ENCODE data around the gene FAM200B.
A peak's percentile ranks its signal among the peaks of the same experiment; 100 is the strongest.
"Not testable (repeated sequence)": the region's sequence is repeated elsewhere in the genome, so short reads cannot be mapped to it uniquely, and the experiment has no call there.

Gene FAM200B

DNA sequence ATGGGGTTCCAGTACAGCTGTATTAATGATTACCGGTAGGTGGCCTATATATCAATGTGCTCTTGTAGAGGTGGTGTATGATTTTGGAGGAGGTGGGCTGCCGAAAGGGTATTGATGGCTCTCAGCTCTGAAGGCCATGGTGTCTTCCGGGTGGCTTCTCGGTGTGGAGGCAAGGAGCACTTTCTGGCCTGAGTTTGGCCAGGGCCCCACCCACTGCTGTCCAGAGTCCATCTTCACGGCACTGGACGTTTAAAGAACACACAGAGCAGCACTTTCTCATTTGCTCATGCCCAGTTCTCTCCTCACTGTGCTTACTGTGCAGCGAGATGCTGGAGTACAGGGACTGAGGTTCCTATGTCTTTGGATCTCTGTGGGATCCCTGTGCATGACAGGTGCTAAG lies 37.3 kb downstream of the FAM200B start:
- in situ Hi-C loops (cut with MboI; ENCODE audit: low pct_unique_long_range_greater_than_20kb, low sequenced_read_pairs): no loop called here
- no peak for DNase-seq

DNA sequence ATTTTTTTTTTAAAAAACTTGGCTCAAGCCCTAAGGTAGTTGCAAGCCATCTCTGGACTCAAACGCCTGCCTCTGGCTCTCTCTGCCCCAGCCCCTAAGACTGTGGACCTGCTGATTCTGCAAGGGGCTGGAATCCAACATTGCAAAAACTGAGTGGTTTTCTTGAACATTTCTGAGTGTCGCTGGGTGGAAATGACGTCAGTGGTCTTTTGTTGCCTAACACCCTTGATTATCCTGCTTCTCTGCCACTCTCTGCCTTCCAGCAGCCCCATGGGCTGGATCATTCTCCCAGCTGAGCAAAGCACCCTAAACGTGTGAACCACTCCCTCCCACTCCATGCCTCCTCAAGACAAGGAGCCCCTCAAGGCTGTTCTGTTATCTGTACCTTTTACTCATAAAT lies 37.9 kb downstream of the FAM200B start:
- in situ Hi-C loops (cut with MboI; ENCODE audit: low pct_unique_long_range_greater_than_20kb, low sequenced_read_pairs): no loop called here
- DNase-seq: no peak

DNA sequence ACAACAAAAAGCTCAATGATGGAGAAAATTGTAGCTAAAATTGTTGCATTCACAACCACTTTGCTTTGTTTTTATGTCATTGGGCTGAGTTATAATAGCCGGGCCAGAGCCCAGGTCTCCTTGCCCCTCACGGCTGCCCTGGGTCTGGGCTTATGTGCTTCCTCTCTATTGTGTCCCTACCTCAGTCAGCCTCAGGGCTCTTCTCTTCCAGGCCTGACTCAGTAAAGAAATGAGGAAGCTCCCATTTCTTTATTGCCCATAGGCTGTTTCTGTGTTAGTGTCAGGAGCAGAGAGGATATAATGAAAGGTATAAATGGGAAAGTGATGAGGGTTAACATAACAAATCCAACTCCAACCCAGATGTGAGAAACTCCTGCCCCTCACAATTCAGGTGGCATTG lies 39.2 kb downstream of the FAM200B start:
- in situ Hi-C loops (cut with MboI; ENCODE audit: low pct_unique_long_range_greater_than_20kb, low sequenced_read_pairs): no loop called here
- DNase-seq: no peak

DNA sequence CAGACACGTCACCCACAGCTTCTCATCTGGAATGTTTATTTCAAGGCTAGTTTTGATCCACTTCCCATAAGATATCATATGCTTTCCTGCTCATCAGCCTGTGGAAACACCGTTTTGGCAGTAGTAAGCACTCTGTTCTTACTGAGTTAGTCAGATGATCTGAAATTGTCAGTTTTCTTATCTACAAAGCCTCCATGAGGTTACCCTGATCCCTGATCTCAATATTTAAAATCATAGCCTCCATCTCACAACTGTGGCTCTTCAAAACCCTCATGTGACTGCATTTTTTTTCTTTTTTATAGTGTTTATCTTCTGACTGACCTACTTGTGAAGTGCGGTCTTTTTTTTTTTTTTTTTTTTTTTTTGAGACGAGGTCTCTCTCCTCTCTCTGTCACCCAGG lies 44.0 kb downstream of the FAM200B start:
- no peak for DNase-seq
- in situ Hi-C loops (cut with MboI; ENCODE audit: low pct_unique_long_range_greater_than_20kb, low sequenced_read_pairs): no loop called here

DNA sequence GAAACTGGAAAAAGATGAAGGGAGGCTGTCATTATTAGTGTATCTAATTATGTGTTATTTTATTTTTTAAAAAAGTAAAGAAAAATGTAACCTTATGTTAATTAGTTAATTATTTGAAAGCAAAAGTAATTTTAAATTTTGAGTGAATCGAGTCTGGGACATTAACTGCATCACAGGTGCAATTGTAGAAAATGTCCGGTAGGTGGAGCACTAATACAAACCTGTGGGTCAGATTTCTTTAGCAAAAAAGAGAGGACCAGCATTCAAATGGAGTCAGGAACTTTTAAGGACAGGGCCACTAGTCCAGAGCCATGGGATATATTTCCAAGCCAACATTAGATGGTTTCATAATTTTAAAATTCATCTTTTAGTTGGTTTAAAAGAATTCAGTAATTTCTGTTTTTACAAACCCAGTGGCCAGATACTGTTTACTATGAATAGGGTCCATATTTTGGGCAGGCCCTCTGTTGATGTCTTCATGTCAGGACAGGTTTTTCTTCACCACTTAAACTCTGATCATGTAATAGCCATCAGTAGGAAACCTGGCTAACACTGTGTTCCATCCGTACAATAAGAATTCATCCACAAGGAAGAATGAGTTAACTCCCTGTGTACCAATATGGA lies 48.4 kb downstream of the FAM200B start:
- peak; percentile 53 for DNase-seq

DNA sequence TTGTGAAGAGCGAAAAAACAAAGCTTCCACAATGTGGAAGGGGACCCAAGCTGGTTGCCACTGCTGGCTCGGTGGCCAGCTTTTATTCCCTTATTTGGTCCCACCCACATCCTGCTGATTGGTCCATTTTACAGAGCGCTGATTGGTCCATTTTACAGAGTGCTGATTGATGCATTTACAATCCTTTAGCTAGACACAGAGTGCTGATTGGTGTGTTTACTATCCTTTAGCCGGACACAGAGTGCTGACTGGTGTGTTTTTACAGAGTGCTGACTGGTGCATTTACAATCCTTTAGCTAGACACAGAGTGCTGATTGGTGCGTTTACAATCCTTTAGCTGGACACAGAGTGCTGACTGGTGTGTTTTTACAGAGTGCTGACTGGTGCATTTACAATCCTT lies 51.4 kb downstream of the FAM200B start:
- DNase-seq; in situ Hi-C loops (cut with MboI; ENCODE audit: low pct_unique_long_range_greater_than_20kb, low sequenced_read_pairs): not testable (repeated sequence)

More for the DNA sequence above, 48.4 kb downstream of the FAM200B start:
- in situ Hi-C loops (cut with MboI; ENCODE audit: low pct_unique_long_range_greater_than_20kb, low sequenced_read_pairs): no loop called here

DNA sequence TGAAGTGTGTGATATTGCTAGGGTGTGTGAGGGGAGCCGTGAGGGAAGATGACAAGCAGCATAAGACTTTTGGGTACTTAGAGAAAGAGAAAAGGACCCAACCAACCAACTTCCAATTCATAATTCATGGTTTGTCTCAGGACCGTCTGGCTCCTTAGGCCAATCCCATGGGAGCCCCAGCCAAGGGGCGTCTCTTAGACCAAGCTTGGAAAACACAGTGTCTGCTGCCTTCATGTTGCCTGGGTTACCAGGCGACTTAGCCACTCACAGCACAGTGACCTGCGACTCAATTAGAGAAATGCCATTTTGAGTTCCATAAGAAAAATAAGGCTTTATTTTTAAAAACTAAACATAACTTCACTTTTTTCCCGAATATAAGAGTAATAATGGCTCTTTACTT lies 53.9 kb downstream of the FAM200B start:
- DNase-seq: no peak
- in situ Hi-C loops (cut with MboI; ENCODE audit: low pct_unique_long_range_greater_than_20kb, low sequenced_read_pairs): no loop called here

DNA sequence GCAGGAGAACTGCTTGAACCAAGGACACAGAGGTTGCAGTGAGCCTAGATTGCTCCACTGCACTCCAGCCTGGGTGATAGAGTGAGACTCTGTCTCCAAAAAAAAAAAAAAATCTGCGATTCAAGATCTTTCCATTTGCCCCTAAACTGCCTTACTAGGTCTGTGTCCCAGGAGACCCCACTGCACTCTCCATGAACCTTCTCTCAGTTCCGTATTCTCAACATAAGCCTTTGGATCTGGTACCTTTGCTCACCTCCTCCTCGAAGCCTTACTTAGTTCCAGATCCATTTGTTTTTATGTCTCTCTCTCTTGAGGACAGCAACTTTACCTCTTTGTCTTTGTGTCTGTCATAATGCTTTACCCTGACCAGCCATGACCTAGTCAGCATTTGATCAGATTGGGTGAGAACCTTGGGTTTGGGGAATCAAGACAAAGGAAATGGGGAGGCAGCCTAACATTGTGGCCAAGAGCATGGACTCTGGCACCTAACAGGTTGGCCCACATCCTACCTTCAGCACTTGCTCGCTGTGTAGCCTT lies 55.0 kb downstream of the FAM200B start:
- in situ Hi-C loops (cut with MboI; ENCODE audit: low pct_unique_long_range_greater_than_20kb, low sequenced_read_pairs): no loop called here
- DNase-seq: no peak

DNA sequence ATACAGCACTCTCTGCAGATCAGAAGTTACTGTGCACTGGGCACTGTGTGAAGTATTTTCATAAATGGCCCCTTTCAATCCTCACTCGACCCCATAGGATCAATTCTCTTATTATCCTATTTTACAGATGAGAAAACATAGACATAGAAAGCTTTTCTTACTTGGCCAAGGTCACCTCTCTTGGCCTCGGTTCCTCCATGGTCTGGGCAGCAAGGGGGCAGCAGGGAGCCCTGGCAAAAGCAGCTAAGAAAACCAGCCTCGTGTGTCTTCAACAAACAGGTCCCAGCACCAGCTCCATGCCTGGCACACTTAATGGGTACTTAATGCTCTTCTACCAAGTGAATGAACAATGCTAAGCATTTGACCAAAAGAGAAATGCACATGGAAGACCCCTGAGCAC lies 55.6 kb downstream of the FAM200B start:
- in situ Hi-C loops (cut with MboI; ENCODE audit: low pct_unique_long_range_greater_than_20kb, low sequenced_read_pairs): no loop called here
- no peak for DNase-seq

DNA sequence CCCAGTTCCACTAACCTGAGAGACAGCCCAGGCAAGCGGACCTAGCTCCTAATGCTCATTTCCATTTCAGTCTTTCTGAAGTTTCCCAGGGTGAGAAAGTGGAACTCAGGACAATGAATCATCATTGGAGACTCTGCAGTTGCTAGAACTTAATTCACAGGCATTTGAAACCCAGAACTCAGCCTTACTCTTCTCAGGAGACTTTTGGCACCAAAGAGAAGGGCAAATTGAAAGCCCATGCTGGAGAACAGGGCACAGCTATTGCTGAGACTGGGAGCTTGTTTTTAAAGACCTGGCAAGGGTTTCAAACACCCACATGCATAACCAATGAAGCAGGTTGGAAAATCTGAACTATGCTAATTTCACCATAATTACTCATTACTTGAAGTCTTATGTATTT lies 57.2 kb downstream of the FAM200B start:
- in situ Hi-C loops (cut with MboI; ENCODE audit: low pct_unique_long_range_greater_than_20kb, low sequenced_read_pairs): no loop called here
- no peak for DNase-seq

All from KBM-7 (cell line).